HG03354 (cell line): Measurements from ENCODE around the gene CNTN5.

Experiments used
- ATAC-seq: cut with Tn5 transposase; IDR thresholded peaks from one replicate; pipeline ENCODE4 v1.9.1; 2021; ENCODE audit warnings: mild to moderate bottlenecking; ENCODE audit not compliant: unreplicated experiment, poor library complexity, severe bottlenecking

CNTN5 gene

GRCh38 chr11:99452075-99452474, 431.3 kb downstream of the CNTN5 start:
- ATAC-seq, result no peak

- ATAC-seq, result no peak
Observed at GRCh38 chr11:99461913-99462312, 441.2 kb downstream of the CNTN5 start.

GRCh38 chr11:99464985-99465384, 444.2 kb downstream of the CNTN5 start:
- ATAC-seq, result peak; percentile 52

- ATAC-seq, result no peak
Observed at GRCh38 chr11:99489581-99489980, 468.8 kb downstream of the CNTN5 start.

- no peak for ATAC-seq
Observed at GRCh38 chr11:99494065-99494464, 473.3 kb downstream of the CNTN5 start.

- ATAC-seq, result no peak
Observed at GRCh38 chr11:99501655-99502054, 480.9 kb downstream of the CNTN5 start.

- ATAC-seq, result no peak
Observed at GRCh38 chr11:99505316-99505715, 484.6 kb downstream of the CNTN5 start.

- ATAC-seq, result no peak
Observed at GRCh38 chr11:99505831-99506230, 485.1 kb downstream of the CNTN5 start.

GRCh38 chr11:99509863-99510262, 489.1 kb downstream of the CNTN5 start:
- no peak for ATAC-seq

GRCh38 chr11:99513368-99513767, 492.6 kb downstream of the CNTN5 start:
- no peak for ATAC-seq

- no peak for ATAC-seq
Observed at GRCh38 chr11:99519095-99519494, 498.3 kb downstream of the CNTN5 start.

- no peak for ATAC-seq
Observed at GRCh38 chr11:99522467-99523173, 501.9 kb downstream of the CNTN5 start.

- no peak for ATAC-seq
Observed at GRCh38 chr11:99531468-99531867, 510.7 kb downstream of the CNTN5 start.

GRCh38 chr11:99534812-99535211, 514.1 kb downstream of the CNTN5 start:
- ATAC-seq, result peak; percentile 66

- peak; percentile 82 for ATAC-seq
Observed at GRCh38 chr11:99535406-99535805, 514.7 kb downstream of the CNTN5 start.

- ATAC-seq, result peak; percentile 88
Observed at GRCh38 chr11:99535819-99536218, 515.1 kb downstream of the CNTN5 start.

- no peak for ATAC-seq
Observed at GRCh38 chr11:99537681-99538080, 516.9 kb downstream of the CNTN5 start.

GRCh38 chr11:99545616-99546015, 524.9 kb downstream of the CNTN5 start:
- no peak for ATAC-seq

GRCh38 chr11:99548264-99548663, 527.5 kb downstream of the CNTN5 start:
- ATAC-seq, result no peak

GRCh38 chr11:99554232-99554903, 533.6 kb downstream of the CNTN5 start:
- ATAC-seq, result peak; percentile 40

- ATAC-seq, result peak; percentile 41
Observed at GRCh38 chr11:99555486-99555885, 534.7 kb downstream of the CNTN5 start.
